IMR-90 (cell line): ENCODE measurements around the gene CPD. TPM values are rescaled to one million over a fixed set of nuclear protein-coding genes. Genes with fewer than 3 reads are reported as not detected.

Source experiments
- ATAC-seq: fragments of 200-7000 bp; cut with Tn5 transposase; 2 replicates; pipeline ENCODE4 v1.9.1; 2020; ENCODE audit warnings: low read depth, mild to moderate bottlenecking, moderate library complexity
- BruUV-seq: library from RNA; stranded (reverse); fragments of 400-500 nt; replicated peaks from 2 replicates; lab custom pipeline; 2021; lab: Mats Ljungman, UMichigan
- CTCF ChIA-PET: fragments of 300-600 bp; formaldehyde crosslinking; extraction: SDS; loops from one replicate; lab custom pipeline; 2021; ENCODE audit warnings: antibody characterized with exemption; lab: Yijun Ruan, JAX
- POLR2A ChIA-PET: fragments of 300-600 bp; sonication (Branson Sonifier 250); formaldehyde crosslinking; loops from one replicate; lab custom pipeline; 2022; ENCODE audit warnings: antibody characterized with exemption; ENCODE audit not compliant: unreplicated experiment; lab: Charles Lee
- DNase-seq: peaks from one replicate; pipeline ENCODE4 v3.0.0; 2013
- H2AFZ ChIP-seq: replicated peaks from 2 replicates; pipeline ENCODE3; 2013; ENCODE audit warnings: low read length, mild to moderate bottlenecking; ENCODE audit not compliant: poor library complexity
- H2AK5ac ChIP-seq: 2 replicates; pipeline ENCODE4 v1.6.1; 2013; ENCODE audit warnings: low read depth, low read length, inconsistent platforms
- H2AK9ac ChIP-seq: replicated peaks from 2 replicates; pipeline ENCODE3; 2013; ENCODE audit warnings: mild to moderate bottlenecking, low read depth, low read length, moderate library complexity; ENCODE audit not compliant: poor library complexity
- H2BK120ac ChIP-seq: 2 replicates; pipeline ENCODE4 v1.6.1; 2013; ENCODE audit warnings: low read depth, low read length, inconsistent platforms
- H2BK15ac ChIP-seq: 3 replicates; pipeline ENCODE4 v1.6.1; 2013; ENCODE audit warnings: low read depth, low read length, inconsistent platforms
- H2BK20ac ChIP-seq: 2 replicates; pipeline ENCODE4 v1.6.1; 2013; ENCODE audit warnings: low read depth, mild to moderate bottlenecking, inconsistent platforms, low read length, moderate library complexity
- H2BK5ac ChIP-seq: 2 replicates; pipeline ENCODE4 v1.6.1; 2013; ENCODE audit warnings: mild to moderate bottlenecking, low read depth, low read length, inconsistent platforms; ENCODE audit not compliant: poor library complexity, severe bottlenecking
- H3K14ac ChIP-seq: replicated peaks from 2 replicates; pipeline ENCODE4 v1.6.1; 2013; ENCODE audit warnings: low read depth, low read length, inconsistent platforms
- H3K18ac ChIP-seq: 2 replicates; pipeline ENCODE4 v1.6.1; 2013; ENCODE audit warnings: low read depth, low read length, control low read depth
- H3K23ac ChIP-seq: 2 replicates; pipeline ENCODE4 v1.6.1; 2013; ENCODE audit warnings: low read depth, low read length, inconsistent platforms
- H3K27ac ChIP-seq: 2 replicates; pipeline ENCODE4 v1.5.1; 2013; ENCODE audit warnings: mild to moderate bottlenecking, control low read depth, low read length; ENCODE audit not compliant: insufficient read depth
- H3K27me3 ChIP-seq: 2 replicates; pipeline ENCODE4 v1.6.1; 2013; ENCODE audit warnings: low read length; ENCODE audit not compliant: control insufficient read depth, insufficient read depth
- H3K36me3 ChIP-seq: 2 replicates; pipeline ENCODE4 v1.6.1; 2013; ENCODE audit warnings: low read length, mixed read lengths; ENCODE audit not compliant: control insufficient read depth, insufficient read depth
- H3K4ac ChIP-seq: 2 replicates; pipeline ENCODE4 v1.6.1; 2013; ENCODE audit warnings: low read depth, low read length, inconsistent platforms
- H3K4me1 ChIP-seq: 2 replicates; pipeline ENCODE4 v1.6.1; 2013; ENCODE audit warnings: low read length, mixed read lengths; ENCODE audit not compliant: control insufficient read depth, insufficient read depth
- H3K4me2 ChIP-seq: 2 replicates; pipeline ENCODE4 v1.6.1; 2013; ENCODE audit warnings: low read depth, mild to moderate bottlenecking, control low read depth, low read length, moderate library complexity
- H3K4me3 ChIP-seq: 2 replicates; pipeline ENCODE4 v1.5.1; 2013; ENCODE audit warnings: low read depth, mild to moderate bottlenecking, control low read depth, low read length, moderate library complexity; ENCODE audit not compliant: insufficient read depth
- H3K56ac ChIP-seq: 2 replicates; pipeline ENCODE4 v1.6.1; 2013; ENCODE audit warnings: low read length, inconsistent platforms; ENCODE audit not compliant: insufficient read depth; ENCODE audit errors: extremely low read depth
- H3K79me1 ChIP-seq, 2 experiments: 2 replicates each; pipeline ENCODE4 v1.6.1; 2013; ENCODE audit warnings: low read length in 2 of 2, inconsistent platforms in 1 of 2, low read depth in 1 of 2
- H3K9ac ChIP-seq: 2 replicates; pipeline ENCODE4 v1.6.1; 2013; ENCODE audit warnings: low read depth, low read length, control low read depth
- H3K9me1 ChIP-seq: 2 replicates; pipeline ENCODE4 v1.6.1; 2013; ENCODE audit warnings: low read length, inconsistent platforms; ENCODE audit not compliant: insufficient read depth
- H3K9me3 ChIP-seq: 2 replicates; pipeline ENCODE4 v1.6.1; 2013; ENCODE audit warnings: low read length; ENCODE audit not compliant: control insufficient read depth, insufficient read depth
- H4K20me1 ChIP-seq: 2 replicates; pipeline ENCODE4 v1.6.1; 2013; ENCODE audit warnings: low read length, inconsistent platforms; ENCODE audit not compliant: insufficient read depth
- H4K5ac ChIP-seq: 2 replicates; pipeline ENCODE4 v1.6.1; 2013; ENCODE audit warnings: mild to moderate bottlenecking, low read depth, low read length, control low read depth
- H4K8ac ChIP-seq, 2 experiments: 2 replicates each; pipeline ENCODE4 v1.6.1; 2013; ENCODE audit warnings: low read depth in 2 of 2, low read length in 2 of 2, control low read depth in 1 of 2, inconsistent platforms in 1 of 2
- H4K91ac ChIP-seq: 2 replicates; pipeline ENCODE4 v1.6.1; 2013; ENCODE audit warnings: low read depth, low read length, inconsistent platforms; ENCODE audit not compliant: insufficient read depth
- BHLHE40 ChIP-seq: fragments of 150-350 bp; IDR thresholded peaks from 2 replicates; pipeline ENCODE4 v1.6.1; 2016; ENCODE audit warnings: mild to moderate bottlenecking, low read depth, low read length
- CEBPB ChIP-seq: IDR thresholded peaks from 2 replicates; pipeline ENCODE4 v1.6.1; 2012; ENCODE audit warnings: low read depth, low read length, improper control_type of control experiment
- CHD1 ChIP-seq: IDR thresholded peaks from 2 replicates; pipeline ENCODE4 v1.6.1; 2012; ENCODE audit warnings: low read depth, low read length, improper control_type of control experiment
- FOS ChIP-seq: fragments of 150-350 bp; IDR thresholded peaks from 2 replicates; pipeline ENCODE4 v1.6.1; 2016; ENCODE audit warnings: low read depth, low read length
- MAFK ChIP-seq: IDR thresholded peaks from 2 replicates; pipeline ENCODE4 v1.6.1; 2012; ENCODE audit warnings: low read depth, low read length, improper control_type of control experiment
- MAZ ChIP-seq: IDR thresholded peaks from 2 replicates; pipeline ENCODE4 v1.6.1; 2012; ENCODE audit warnings: low read depth, mild to moderate bottlenecking, low read length, improper control_type of control experiment, moderate library complexity, borderline replicate concordance
- MXI1 ChIP-seq: IDR thresholded peaks from 2 replicates; pipeline ENCODE4 v1.6.1; 2012; ENCODE audit warnings: low read depth, mild to moderate bottlenecking, low read length, moderate library complexity, borderline replicate concordance
- NFE2L2 ChIP-seq: fragments of 150-350 bp; IDR thresholded peaks from 2 replicates; pipeline ENCODE4 v1.6.1; 2016; ENCODE audit warnings: low read depth, mild to moderate bottlenecking, low read length
- POLR2A ChIP-seq: IDR thresholded peaks from 2 replicates; pipeline ENCODE4 v1.6.1; 2012; ENCODE audit warnings: mild to moderate bottlenecking, low read depth, low read length
- RAD21 ChIP-seq: IDR thresholded peaks from 2 replicates; pipeline ENCODE4 v1.6.1; 2012; ENCODE audit warnings: low read length, improper control_type of control experiment
- RCOR1 ChIP-seq: IDR thresholded peaks from 2 replicates; pipeline ENCODE4 v1.6.1; 2012; ENCODE audit warnings: mild to moderate bottlenecking, low read length, improper control_type of control experiment; ENCODE audit not compliant: insufficient replicate concordance
- RFX5 ChIP-seq: IDR thresholded peaks from 2 replicates; pipeline ENCODE4 v1.8.0; 2012; ENCODE audit warnings: low read depth, mild to moderate bottlenecking, low read length, moderate library complexity
- SMC3 ChIP-seq: fragments of 150-350 bp; IDR thresholded peaks from 2 replicates; pipeline ENCODE4 v1.6.1; 2016; ENCODE audit warnings: low read depth, mild to moderate bottlenecking, antibody characterized with exemption, low read length, moderate library complexity
- WGBS, 2 experiments: methylation state at CpG; one replicate each; pipeline versions ENCODE4 v1.1.5 to v1.1.7; 2013; ENCODE audit warnings: missing lambda C conversion rate in 2 of 2; ENCODE audit not compliant: insufficient read length in 1 of 2; ENCODE audit errors: extremely low coverage in 2 of 2; 5-methylcytosine and 5-hydroxymethylcytosine counted together
- dilution Hi-C: fragments of 300-500 bp; cut with HindIII; formaldehyde crosslinking; loops from one replicate; pipeline ENCODE4 v1.14.3; 2018; ENCODE audit warnings: low sequenced_read_pairs; ENCODE audit not compliant: unreplicated experiment
- in situ Hi-C: fragments of 300-500 bp; cut with MboI; formaldehyde crosslinking; loops from 3 replicates; pipeline ENCODE4 v1.14.3; 2019; ENCODE audit warnings: low sequenced_read_pairs, inconsistent platforms, mixed read lengths
- intact Hi-C: fragments of 100-400 bp; cut with micrococcal nuclease; formaldehyde crosslinking; loops from 2 replicates; pipeline ENCODE4 v1.10.0; 2022
- polyA plus RNA-seq, 3 experiments: library from polyadenylated mRNA; depleted of rRNA; stranded (reverse); fragments of >200 nt; gene quantifications; 2 replicates each; pipeline ENCODE4 v1.2.3, GENCODE V29; 2012; ENCODE audit warnings: low replicate concordance in 1 of 3
- total RNA-seq: library from RNA; depleted of rRNA; stranded (reverse); fragments of >200 nt; gene quantifications from 2 replicates; pipeline ENCODE4 v1.2.3, GENCODE V29; 2012
- TF ChIP-seq, protein P1 (sequence below): fragments of 150-350 bp; IDR thresholded peaks from 2 replicates; pipeline ENCODE4 v1.6.1; 2016; ENCODE audit warnings: low read depth, mild to moderate bottlenecking, low read length, moderate library complexity, borderline replicate concordance
- TF ChIP-seq, protein P2 (sequence below): fragments of 150-350 bp; IDR thresholded peaks from 2 replicates; pipeline ENCODE4 v1.6.1; 2017; ENCODE audit warnings: mild to moderate bottlenecking, antibody characterized with exemption, low read length, low read depth
- TF ChIP-seq, protein P3 (sequence below): conservative IDR thresholded peaks from 2 replicates; pipeline ENCODE4 v1.5.1; 2012; ENCODE audit warnings: mild to moderate bottlenecking, low read depth, low read length, improper control_type of control experiment

The CPD gene
- total and polyA plus RNA-seq, 2 of the 4 experiments (the other 2 are of a cell fraction): 23.4 to 94.5 TPM

DNA sequence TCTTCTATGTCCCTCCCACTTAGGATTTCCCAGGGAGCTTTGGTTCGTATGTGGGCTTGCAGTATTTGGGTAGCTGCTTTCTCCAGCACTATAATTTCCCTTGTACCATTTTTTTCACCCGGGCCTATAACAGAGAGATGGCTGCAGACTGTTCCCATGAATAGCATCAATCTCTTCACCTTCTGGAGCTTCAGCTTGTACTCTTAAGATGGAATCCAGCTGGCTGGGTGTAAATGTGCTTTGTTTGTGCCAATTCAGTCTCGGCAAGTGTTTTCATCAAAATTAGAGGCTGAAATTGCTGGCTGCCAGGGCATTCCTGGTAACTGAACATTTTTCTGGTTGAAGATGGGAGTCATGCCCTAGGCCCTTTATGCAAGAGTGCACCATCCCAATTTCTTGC, 12.2 kb upstream of the CPD start:
- POLR2A ChIA-PET: no interaction called here

More for the DNA sequence above, 12.2 kb upstream of the CPD start:
- no peak overlapping the region for H4K8ac ChIP-seq
- peaks cover 3% of the 10 kb centered on the region; the same call in 1 of the 2 replicates for H3K9me3 ChIP-seq
- H2BK20ac ChIP-seq: no peak overlapping the region
- DNase-seq (no peak), ATAC-seq (no peak)
- no peak overlapping the region for H3K14ac ChIP-seq
- no peak overlapping the region for H2AK9ac ChIP-seq
- H2BK5ac ChIP-seq: no peak overlapping the region
- no peak overlapping the region for H3K18ac ChIP-seq
- H3K9ac ChIP-seq: no peak overlapping the region
- in situ Hi-C loops: no loop called here
- H4K20me1 ChIP-seq: no peaks in the 10 kb centered on the region; the same call in 1 of the 2 replicates
- BruUV-seq: no TSS peak
- H3K4me2 ChIP-seq: no peak overlapping the region
- no peak overlapping the region for H3K4ac ChIP-seq
- no peak overlapping the region for H4K91ac ChIP-seq
- H3K27me3 ChIP-seq: no peaks in the 10 kb centered on the region
- no peak overlapping the region for H2AK5ac ChIP-seq
- no peak overlapping the region for H3K27ac ChIP-seq
- no peaks in the 10 kb centered on the region for H3K79me1 ChIP-seq
- H2BK15ac ChIP-seq: 0 out of 3 replicates have a peak overlapping the region, but pooled peaks have one; percentile 2
- H3K9me1 ChIP-seq: peaks cover 6% of the 10 kb centered on the region
- H4K5ac ChIP-seq: no peak overlapping the region
- dilution Hi-C loops: no loop called here
- H3K36me3 ChIP-seq: no peaks in the 10 kb centered on the region
- H2BK120ac ChIP-seq: no peak overlapping the region
- CTCF ChIA-PET: interaction anchor here (1.1 to 1.3 kb wide), 2 partner anchors 8 to 27 kb away, joined by 3 to 4 read pairs; no protein-coding TSS in a partner anchor
- H3K56ac ChIP-seq: no peak overlapping the region
- H2AFZ ChIP-seq: no peak overlapping the region
- intact Hi-C loops: no loop called here
- H3K4me3 ChIP-seq: no peak overlapping the region
- H3K23ac ChIP-seq: no peak overlapping the region
- whole genome bisulfite sequencing, 2 experiments: no CpG with 5 or more reads among the region's 3 CpGs
- no peak for TF ChIP-seq RCOR1
- TF ChIP-seq, protein P1, sequence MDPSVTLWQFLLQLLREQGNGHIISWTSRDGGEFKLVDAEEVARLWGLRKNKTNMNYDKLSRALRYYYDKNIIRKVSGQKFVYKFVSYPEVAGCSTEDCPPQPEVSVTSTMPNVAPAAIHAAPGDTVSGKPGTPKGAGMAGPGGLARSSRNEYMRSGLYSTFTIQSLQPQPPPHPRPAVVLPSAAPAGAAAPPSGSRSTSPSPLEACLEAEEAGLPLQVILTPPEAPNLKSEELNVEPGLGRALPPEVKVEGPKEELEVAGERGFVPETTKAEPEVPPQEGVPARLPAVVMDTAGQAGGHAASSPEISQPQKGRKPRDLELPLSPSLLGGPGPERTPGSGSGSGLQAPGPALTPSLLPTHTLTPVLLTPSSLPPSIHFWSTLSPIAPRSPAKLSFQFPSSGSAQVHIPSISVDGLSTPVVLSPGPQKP: no peak
- no peak for TF ChIP-seq FOS
- no peak for TF ChIP-seq MXI1
- no peak for TF ChIP-seq CEBPB
- no peak for TF ChIP-seq MAFK
- no peak for TF ChIP-seq CHD1
- no peak for TF ChIP-seq BHLHE40
- TF ChIP-seq POLR2A: no peak
- TF ChIP-seq NFE2L2: no peak
- no peak for TF ChIP-seq SMC3
- no peak for TF ChIP-seq RFX5
- TF ChIP-seq, protein P2, sequence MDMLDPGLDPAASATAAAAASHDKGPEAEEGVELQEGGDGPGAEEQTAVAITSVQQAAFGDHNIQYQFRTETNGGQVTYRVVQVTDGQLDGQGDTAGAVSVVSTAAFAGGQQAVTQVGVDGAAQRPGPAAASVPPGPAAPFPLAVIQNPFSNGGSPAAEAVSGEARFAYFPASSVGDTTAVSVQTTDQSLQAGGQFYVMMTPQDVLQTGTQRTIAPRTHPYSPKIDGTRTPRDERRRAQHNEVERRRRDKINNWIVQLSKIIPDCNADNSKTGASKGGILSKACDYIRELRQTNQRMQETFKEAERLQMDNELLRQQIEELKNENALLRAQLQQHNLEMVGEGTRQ: no peak
- TF ChIP-seq RAD21: no peak
- TF ChIP-seq, protein P3, sequence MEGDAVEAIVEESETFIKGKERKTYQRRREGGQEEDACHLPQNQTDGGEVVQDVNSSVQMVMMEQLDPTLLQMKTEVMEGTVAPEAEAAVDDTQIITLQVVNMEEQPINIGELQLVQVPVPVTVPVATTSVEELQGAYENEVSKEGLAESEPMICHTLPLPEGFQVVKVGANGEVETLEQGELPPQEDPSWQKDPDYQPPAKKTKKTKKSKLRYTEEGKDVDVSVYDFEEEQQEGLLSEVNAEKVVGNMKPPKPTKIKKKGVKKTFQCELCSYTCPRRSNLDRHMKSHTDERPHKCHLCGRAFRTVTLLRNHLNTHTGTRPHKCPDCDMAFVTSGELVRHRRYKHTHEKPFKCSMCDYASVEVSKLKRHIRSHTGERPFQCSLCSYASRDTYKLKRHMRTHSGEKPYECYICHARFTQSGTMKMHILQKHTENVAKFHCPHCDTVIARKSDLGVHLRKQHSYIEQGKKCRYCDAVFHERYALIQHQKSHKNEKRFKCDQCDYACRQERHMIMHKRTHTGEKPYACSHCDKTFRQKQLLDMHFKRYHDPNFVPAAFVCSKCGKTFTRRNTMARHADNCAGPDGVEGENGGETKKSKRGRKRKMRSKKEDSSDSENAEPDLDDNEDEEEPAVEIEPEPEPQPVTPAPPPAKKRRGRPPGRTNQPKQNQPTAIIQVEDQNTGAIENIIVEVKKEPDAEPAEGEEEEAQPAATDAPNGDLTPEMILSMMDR: no peak
- TF ChIP-seq MAZ: no peak
- peaks cover 5% of the 10 kb centered on the region for H3K4me1 ChIP-seq
